NCI-H1092 treated with DMSO at 0.1 percent for 48 hours (cell line): ENCODE data around the gene CD6.
"Not testable (repeated sequence)": the region's sequence is repeated elsewhere in the genome, so short reads cannot be mapped to it uniquely, and the experiment has no call there.

Experiments
- DNase-seq: peaks from one replicate; lab custom pipeline; 2025; lab: John Stamatoyannopoulos, UW

The CD6 gene

DNA sequence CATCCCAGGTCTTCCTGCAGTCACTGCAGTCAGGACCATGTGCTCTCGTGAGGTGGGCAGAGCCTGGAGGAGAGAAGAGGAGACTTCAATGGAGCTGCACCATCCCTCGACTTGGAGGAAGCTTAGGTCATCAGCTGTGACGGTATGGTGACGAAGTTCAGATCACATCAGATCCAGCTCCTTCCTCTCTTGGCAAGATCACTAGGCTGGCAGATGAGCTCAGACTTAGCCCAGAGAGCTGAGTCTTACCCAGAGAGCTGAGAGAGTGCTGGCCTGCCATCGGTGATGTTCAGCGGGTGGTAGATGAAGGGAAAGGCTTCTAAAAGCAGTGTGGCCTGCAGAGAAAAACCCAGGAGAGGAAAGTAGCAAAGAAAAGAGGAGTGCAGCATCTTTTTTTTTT lies 17.7 kb upstream of the CD6 start:
- DNase-seq, result no peak

DNA sequence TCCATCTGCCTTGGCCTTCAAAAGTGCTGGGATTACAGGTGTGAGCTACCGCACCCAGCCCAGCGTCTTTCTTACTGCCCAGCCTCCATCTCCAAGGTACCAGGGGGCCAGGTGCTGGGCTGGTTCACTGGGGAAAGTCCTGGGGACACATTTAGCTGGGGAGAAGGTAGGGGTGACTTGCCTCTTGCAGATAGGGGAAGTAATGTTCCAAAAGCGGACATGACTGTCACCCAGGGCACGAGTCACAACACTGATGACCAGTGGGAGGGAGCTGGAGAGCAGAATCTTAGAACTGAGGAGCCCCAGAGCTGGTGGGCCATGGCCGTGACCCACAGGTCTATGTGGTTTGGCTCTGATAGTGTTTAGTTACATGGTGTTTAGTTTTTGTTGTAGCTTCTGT lies 17.1 kb upstream of the CD6 start:
- no peak for DNase-seq

DNA sequence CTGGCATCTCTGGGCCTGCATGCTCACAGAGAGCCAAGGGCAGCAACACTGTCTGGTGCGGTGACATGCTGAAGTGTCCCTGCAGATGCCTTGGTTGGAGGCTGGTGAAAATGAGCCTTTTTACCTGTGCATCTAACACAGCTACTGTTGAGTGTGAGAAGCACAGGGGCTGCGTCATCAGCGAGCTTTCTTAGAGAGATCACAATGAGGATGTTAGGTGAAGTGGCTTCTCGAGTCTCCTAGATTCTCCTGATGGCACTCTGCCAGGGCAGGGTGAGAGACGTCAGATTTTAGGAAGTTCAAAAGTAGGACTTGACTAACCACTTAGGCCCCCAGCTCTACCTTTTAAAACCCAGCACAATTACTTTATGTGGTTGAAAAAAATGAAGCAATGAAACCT lies 15.9 kb upstream of the CD6 start:
- DNase-seq, result no peak

DNA sequence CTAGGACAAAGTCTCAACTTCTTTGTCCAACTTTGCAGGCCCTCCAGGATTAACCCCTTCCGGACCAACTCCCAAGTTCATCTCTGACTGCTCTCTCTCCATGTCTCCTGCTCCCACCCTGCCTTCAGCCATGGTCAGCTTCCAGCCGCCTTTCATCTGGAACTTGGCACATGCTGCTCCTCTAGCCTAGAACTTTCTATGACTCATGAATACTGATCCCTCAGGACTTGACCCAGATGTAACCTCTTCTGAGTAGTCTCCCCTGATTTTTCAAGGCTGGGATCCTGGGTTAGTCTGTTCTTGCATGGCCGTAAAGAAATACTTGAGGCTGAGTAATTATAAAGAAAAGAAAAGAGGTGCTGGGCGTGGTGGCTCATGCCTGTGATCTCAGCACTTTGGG lies 14.3 kb upstream of the CD6 start:
- no peak for DNase-seq

DNA sequence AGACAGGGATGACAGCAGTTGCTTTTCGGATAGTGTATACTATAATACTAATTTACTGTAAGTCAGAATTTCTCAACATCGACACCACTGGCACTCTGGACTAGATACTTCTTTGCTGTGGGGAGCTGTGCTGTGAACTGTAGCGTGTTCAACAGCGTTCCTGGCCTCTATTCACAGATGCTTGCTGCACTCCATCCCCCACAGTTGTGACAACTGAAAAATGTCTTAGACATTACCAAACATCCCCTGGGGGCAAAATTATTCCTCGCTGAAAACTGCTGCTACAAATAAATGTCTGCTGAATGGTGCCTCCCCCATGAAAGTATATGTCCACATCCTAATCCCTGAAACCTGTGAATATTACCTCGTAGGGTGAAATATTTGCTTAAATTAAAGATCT lies 12.0 kb upstream of the CD6 start:
- no peak for DNase-seq

DNA sequence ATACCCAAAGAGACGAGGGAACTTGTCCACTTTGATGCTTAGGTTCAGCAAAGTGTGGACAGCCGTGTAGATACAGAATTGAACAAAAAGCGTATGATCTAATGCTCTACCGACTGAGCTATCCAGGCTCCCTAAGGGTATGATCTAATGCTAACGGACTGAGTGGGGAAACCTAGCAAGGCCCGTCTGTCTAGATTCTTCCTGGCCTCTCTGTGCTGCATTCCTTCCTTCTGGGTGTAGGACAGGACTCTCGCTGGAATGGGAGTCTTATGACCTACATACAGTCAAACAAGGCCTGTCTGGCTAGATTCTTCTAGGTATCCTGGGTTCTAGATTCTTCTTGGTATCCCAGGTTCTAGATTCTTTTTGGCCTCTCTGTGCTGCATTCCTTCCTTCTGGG lies 11.1 kb upstream of the CD6 start:
- no peak for DNase-seq

DNA sequence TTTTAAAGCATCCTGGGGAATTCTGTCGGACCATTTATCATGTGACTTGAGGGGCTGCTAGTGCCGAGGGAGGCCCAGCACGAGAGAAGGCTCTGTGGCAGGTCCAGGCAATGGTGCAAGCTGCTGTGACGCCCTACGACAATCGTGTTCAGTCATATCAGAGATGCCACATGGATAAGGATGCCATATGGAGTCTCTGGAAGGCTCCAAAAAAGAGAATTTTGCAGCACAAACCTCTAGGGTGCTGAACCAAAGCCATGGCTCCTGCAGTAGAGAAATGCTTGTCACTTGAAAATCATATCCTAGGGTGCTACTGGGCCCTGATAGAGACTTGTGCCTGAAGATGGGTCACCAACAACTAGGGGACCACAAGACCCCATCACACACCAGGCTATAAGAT lies 6.7 kb upstream of the CD6 start:
- no peak for DNase-seq

DNA sequence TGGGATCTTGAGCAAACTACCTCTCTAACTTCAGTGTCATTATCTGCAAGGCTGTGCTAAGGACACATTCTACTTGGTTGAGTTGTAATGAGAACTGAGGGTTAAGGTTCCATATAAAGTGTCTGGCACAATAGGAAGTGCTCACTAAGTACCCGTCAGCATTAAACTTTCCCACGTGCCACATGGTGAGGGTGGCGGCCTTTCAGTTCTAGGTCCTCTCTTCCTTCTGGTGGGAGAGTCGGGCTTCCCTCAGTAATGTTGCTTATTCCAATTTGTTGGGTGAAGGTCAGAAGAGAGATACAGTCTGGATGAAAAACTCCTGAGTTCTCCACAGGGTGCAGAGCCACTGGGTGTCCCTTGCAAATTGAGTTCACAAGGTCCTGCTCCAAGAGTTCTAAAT lies 4.6 kb upstream of the CD6 start:
- DNase-seq, result no peak

DNA sequence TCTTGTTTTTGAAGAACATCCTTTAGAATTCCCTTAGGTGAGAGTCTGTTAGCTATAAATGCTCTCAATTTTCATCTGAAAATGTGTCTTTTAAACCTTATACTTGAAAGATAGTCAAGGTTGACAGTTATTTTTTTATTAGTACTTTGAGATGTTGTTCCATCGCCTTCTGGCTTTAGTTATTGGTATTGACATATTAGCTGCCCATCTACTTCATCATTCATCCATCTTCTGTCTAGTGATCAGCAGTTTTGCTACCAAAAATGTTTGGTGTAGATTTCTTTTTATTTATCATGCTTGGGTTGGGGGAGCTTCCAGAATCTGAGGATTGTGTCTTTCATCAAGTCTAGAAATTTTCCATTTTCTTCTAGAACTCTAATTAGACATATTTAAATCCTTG lies 3.3 kb upstream of the CD6 start:
- DNase-seq, result no peak

DNA sequence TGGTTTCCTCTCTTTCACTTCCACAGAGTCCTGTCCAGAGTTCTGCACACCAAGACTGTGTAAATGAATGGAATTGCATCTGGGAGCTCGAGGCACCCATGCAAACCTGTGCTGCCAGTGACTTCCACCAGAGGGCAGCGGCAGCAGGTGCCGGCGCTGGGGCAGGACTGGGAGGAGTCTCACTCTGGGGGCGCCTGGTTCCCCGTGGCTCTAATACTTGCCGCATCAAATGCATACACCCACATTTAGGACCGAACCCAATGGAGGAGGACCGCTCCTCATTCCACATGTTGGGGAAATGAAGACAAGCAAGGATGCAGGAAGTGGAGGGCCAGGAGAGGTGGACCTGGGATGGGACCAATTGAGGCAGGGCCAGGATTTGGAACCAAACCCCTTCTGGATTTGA lies 1.1 kb upstream of the CD6 start:
- peak; percentile 22 for DNase-seq

DNA sequence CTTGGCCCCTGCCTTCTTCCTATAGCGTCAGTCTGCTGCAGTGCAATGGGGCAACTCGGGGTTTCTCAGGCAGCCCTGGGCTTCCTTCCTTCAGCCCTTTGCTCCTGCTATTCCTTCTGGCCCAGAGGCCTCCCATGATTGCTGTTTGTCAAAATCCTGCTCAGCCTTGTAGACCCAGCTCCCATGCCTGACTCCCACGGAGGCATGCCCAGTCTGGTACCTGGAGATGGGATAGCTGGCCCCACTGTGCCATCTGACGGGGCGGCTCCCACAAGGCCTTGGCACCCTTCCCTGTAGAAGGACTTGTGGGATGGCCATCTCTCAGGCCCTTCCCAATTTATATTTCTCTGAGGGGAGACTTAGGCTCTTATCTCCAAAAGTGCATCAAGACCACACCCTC lies 590 bp upstream of the CD6 start:
- DNase-seq, result no peak

DNA sequence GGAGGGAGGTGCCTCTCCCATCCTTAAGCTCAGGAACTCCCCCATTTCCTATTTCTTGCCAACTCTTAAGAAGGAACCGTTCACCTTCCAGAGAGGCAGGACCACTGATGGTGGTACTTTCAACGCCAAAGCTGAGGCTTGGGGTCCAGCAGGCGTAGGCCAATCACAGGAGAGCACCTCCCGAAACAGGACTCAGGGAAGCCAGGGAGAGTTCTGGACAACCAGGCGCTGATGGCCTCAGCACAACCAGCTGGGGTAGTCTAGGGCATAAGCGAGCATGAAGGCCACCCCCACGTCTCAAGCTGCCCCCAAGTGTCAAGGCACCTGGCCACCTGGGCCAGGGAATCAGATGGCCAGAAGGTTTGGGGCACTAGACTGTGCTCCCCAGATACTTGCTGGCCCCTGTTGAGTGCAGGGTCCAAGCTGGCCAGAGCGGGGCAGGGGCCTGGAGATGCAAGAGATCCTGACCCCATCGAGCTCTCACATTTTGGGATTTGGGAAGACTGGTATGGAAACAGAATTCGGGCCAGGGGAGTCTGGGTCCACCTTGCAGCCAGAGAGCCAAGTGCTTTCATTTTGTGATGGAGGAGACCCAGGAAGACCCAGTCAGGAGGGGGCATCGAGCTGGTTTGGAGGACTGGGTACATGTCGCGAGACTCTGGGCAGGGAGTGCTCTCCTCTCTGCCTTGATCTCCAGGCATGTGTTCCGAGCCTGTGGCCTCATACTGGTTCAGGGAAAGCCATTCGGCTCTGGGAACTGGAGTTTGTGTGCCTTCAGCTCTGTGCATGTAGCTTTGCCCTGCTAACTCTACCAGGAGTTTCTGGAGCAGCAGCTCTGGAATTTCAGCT lies 926 bp downstream of the CD6 start:
- DNase-seq, result no peak

DNA sequence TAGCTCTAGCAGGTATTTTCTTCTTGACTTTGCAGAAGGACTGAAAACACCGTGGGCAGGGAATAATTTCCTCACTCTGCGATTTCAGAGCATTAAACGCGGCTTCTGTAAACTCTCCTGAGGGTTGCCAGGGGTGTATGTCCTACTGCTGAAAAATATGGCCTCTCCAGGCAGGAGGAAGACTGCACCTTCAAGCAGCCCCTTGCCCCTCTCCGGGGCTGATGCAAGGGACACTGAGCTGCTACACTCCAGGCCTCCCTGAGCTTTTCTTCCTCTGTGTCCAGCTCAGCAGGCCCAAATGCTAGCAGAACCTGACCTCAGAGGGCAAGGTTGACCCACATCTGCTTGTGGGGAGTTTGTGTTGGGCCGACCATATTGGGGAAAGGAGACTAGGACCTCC lies 2.2 kb downstream of the CD6 start:
- no peak for DNase-seq

DNA sequence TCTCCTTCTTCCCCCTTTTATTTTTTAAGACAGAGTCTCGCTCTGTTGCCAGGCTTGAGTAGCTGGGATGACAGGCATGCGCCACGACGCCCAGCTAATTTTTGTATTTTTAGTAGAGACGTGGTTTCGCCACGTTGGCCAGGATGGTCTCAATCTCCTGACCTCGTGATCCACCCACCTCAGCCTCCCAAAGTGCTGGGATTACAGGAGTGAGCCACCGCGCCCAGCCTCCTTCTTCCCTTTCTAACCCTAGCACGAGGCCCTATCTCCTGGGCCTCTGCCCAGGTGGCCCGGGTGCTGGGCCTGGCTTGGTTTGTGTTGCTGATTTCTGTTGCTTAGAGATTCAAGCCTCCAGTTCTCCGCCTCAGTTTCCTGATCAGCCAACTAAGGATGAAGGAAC lies 2.8 kb downstream of the CD6 start:
- not testable (repeated sequence) for DNase-seq

DNA sequence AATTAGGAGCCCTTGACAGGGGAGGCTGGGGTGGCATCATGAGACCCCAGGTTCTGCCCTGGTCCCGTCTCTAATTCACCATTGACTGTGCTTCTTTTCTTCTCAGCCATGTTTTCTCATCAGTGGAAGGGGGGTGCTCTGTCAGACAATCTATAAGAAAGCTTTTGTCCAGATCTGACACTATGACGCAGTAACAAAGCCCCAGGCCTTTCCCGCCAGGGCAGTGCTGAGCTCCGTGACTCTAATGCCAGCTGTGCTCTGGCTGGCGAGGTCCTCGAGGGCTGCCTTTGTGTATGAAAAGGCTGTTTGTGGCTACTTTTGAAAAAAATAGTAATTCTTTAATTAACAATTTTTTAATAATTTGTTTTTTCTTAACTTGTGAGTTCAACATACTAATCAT lies 3.2 kb downstream of the CD6 start:
- no peak for DNase-seq

DNA sequence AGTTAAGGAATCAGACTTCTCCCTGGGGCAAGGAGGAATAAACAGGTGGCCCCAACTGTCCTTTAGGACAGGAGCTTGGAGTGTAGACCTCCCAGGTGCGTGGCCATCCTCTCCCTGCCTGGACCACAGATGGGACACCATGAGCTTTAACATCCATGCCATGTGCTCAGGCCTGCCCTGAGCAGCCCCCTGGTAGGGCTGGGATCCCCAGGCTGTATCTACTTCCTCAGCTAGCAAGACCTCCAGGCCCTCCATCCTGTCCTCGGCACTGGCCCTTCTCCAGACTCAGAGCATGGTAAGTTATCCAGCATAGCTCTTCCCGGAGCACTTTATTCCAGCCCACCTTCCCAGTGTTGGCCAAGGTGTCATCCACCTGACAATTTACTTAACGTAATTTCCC lies 5.7 kb downstream of the CD6 start:
- DNase-seq, result no peak

DNA sequence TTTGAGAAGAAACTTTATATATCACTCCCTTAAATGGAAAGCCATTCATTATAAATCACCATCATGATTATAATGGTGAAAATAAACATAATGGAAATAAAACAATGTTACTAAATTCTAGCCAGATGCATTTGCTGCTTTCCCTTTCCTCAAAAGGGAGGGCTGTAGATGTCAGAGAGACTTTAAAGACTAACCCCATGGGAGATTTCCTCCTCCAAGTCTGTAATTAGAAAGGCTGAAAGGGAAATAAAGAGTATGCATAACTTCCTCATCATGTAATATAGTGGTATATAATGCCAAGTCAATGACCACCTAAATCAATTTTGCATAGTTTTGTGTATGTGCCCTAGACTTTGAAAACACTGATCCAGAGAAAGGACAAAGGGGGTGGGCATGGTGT lies 6.4 kb downstream of the CD6 start:
- DNase-seq, result no peak

DNA sequence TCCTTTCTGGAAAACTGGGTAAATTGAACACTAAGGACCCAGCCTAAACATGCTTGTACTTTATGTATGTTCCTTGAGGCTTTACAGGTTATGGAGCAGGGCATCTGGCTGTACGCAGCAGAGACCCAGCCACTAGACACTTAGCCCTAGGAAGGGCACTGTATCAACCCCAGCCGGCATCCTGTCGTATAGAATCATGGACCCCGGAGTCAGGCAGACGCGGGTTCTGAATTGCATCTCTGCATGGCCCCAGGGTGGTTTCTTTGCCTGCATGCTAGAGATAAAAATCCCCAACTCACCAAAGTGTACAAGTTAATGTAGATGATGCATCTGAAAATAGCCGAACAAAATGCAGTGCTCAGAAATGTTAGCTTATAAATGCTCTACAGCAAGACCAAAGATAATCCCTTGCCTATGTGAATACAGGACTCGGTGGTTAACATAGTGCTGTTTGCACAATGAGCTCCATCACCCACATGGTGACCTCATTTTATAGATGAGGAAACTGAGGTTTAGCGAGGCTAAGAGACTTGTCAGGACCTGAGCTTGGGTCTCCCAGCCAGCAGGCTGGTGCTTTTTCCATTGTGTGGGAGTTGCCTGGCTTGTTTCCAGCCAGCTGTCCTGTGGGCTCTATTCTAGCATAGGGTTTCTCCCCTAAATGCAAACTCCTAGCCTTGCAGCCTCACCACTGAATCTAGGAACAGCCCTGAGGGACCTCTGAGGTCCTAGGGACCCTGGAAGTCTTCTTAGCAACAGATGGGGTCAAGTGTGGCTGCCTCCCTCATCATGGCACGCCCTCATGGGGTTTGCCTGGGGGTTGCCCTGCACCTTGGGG lies 7.3 kb downstream of the CD6 start:
- no peak for DNase-seq

DNA sequence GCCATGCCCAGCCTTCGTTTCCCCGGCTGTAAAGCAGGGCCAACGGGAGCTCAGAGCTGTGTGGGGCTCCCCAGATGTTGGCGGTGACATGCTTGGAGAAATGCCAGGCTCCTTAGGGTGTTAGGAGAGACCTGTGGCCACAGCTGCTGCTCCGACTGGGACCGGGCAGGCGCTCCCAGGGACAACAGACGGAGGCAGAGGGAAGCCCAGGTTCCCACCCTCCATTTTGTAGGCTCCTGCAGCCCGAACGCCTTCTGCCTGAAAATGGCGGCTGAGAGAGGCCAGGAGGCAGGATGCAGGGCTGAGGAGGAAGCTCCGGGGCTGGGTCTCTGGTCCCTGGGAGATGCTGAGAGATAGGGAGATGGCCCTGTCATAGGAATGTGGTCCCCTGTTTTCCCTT lies 10.0 kb downstream of the CD6 start:
- DNase-seq, result no peak

DNA sequence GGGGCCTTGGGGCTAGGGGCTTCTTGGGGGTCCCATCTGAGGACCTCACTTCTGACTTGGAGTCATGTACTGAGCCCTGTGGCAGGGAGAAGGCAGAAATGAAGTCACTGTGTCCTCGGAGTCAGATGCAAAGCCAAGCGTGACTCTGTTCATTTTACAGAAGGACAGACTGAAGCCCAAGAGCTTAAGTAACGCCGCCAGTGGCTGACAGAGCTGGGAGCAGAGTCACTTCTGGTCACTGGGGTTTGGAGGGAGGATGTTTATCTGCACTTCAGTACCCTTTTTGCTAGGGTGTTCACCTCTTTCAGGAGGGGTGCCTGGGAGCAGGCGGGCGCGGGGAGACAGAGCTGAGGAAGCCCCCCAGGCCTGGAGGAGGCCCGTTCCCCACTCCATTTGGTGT lies 10.7 kb downstream of the CD6 start:
- no peak for DNase-seq

DNA sequence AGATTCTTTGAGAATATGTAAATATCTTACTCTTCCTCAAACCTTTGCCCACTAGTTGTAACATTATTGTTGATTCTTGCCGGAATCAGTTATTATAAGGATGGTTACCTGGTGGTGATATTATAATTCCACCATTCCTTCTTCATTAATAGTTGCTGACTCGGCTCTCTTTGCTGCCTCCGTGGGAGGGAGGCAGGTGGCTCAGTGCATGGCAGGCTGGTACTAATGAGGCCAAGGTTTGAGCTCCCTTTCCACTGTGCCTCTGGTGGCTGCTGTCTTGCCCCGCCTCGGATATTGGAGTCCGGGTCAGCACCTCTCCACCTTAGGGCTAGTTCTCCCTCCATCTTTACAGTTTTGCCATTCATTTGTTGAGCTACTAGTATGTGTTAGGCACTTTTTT lies 12.7 kb downstream of the CD6 start:
- DNase-seq, result no peak

DNA sequence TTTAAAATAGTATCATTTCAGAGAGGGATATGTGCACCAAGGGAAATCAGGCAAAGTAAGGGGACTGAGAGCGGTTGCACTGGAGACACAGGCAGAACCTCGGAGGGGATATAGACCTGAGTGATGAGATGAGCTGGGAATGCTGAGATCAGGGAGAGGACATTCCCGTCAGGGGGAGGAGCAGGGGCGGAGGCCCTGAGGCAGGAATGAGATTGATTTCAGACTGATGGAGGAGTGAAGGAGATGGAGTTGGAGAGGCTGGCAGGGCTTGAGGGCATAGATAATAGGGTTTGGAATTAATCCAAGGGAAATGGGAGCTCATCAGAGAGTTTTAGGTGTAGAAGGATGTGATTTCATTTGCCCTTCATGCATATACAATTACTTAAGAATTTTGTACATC lies 13.2 kb downstream of the CD6 start:
- DNase-seq, result no peak

DNA sequence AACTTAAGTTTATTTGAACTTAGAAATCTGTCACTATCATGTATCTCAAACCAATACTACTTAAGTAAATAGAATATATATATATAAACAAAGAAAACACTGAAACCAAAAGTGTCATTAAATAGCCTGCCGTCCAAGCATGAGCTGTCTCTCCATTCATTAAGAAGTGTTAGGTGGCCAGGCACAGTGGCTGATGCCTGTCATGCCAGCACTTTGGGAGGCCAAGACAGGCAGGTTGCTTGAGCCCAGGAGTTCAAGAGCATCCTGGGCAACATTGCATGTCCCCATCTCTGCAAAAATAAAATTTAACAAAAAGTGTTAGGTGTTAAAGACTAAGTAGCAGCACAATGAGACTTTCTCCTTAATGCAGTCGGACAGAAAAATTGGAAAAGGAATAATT lies 14.0 kb downstream of the CD6 start:
- DNase-seq, result no peak
